G401 (cell line): ENCODE measurements around the gene GADD45GIP1. TPM values are rescaled to one million over a fixed set of nuclear protein-coding genes. Genes with fewer than 3 reads are reported as not detected.

Source experiments
- DNase-seq: peaks from one replicate; pipeline ENCODE4 v3.0.0-alpha.2; 2015; ENCODE audit warnings: low spot score
- in situ Hi-C: cut with HindIII; loops from 2 replicates; pipeline ENCODE4 v1.10.0; 2016; ENCODE audit warnings: low sequenced_read_pairs, mixed read lengths
- total RNA-seq: library from RNA; depleted of rRNA; stranded (reverse); fragments of >200 nt; shearing (Covaris generic); gene quantifications from 2 replicates; pipeline ENCODE4 v1.2.3, GENCODE V29; 2014; rRNA removed

Gene GADD45GIP1
- 79.7 and 124 TPM in 2 replicates for total RNA-seq

- in situ Hi-C loops: no loop called here
- DNase-seq: peak; percentile 80
Observed at GRCh38 chr19:12956446-12957388, at the start of gene GADD45GIP1. Gene GADD45GIP1 (minus strand): TSS chr19:12957223. CDS start chr19:12957212, 11 bp downstream.

- peak; percentile 27 for DNase-seq
Observed at GRCh38 chr19:13005861-13006370, 48.9 kb upstream of the GADD45GIP1 start.

GRCh38 chr19:13005253-13005652, 48.2 kb upstream of the GADD45GIP1 start:
- DNase-seq: peak; percentile 17
- in situ Hi-C loops: no loop called here

More at GRCh38 chr19:13005861-13006370, 48.9 kb upstream of the GADD45GIP1 start:
- in situ Hi-C loops: no loop called here

- in situ Hi-C loops: no loop called here
- DNase-seq: no peak
Observed at GRCh38 chr19:13004273-13004672, 47.2 kb upstream of the GADD45GIP1 start.

GRCh38 chr19:13003081-13003480, 46.1 kb upstream of the GADD45GIP1 start:
- in situ Hi-C loops: no loop called here

GRCh38 chr19:13002166-13002898, 45.3 kb upstream of the GADD45GIP1 start:
- in situ Hi-C loops: no loop called here
- DNase-seq: peak; percentile 95

More at GRCh38 chr19:13003081-13003480, 46.1 kb upstream of the GADD45GIP1 start:
- peak; percentile 76 for DNase-seq

GRCh38 chr19:13001502-13002165, 44.6 kb upstream of the GADD45GIP1 start:
- in situ Hi-C loops: no loop called here
- peak; percentile 86 for DNase-seq

- in situ Hi-C loops: no loop called here
- no peak for DNase-seq
Observed at GRCh38 chr19:13001166-13001501, 44.1 kb upstream of the GADD45GIP1 start.

- DNase-seq: no peak
- in situ Hi-C loops: no loop called here
Observed at GRCh38 chr19:12997967-12998940, 41.2 kb upstream of the GADD45GIP1 start.

GRCh38 chr19:12997179-12997966, 40.4 kb upstream of the GADD45GIP1 start:
- in situ Hi-C loops: no loop called here
- DNase-seq: no peak

- peak; percentile 44 for DNase-seq
- in situ Hi-C loops: no loop called here
Observed at GRCh38 chr19:12996406-12997094, 39.5 kb upstream of the GADD45GIP1 start.

GRCh38 chr19:12995596-12996405, 38.8 kb upstream of the GADD45GIP1 start:
- in situ Hi-C loops: no loop called here
- no peak for DNase-seq

- peak; percentile 29 for DNase-seq
- in situ Hi-C loops: no loop called here
Observed at GRCh38 chr19:12994701-12995595, 37.9 kb upstream of the GADD45GIP1 start, which contains the start of gene NFIX. Gene NFIX (plus strand): TSS chr19:12995475. CDS start chr19:12995838, 363 bp downstream.

- no peak for DNase-seq
- in situ Hi-C loops: no loop called here
Observed at GRCh38 chr19:12993562-12993961, 36.5 kb upstream of the GADD45GIP1 start.

GRCh38 chr19:12992729-12993128, 35.7 kb upstream of the GADD45GIP1 start:
- in situ Hi-C loops: no loop called here
- DNase-seq: no peak
